HepG2 (cell line): Measurements from ENCODE around the gene ZNF747. TPM values are rescaled to one million over a fixed set of nuclear protein-coding genes. Genes with fewer than 3 reads are reported as not detected.

Source experiments
- E2F2 ChIP-seq: sonication (generic); formaldehyde crosslinking; IDR thresholded peaks from 2 replicates; pipeline ENCODE4 v1.4.0; 2020; ENCODE audit warnings: missing genetic modification reagents, borderline replicate concordance
- HINFP ChIP-seq: sonication (generic); formaldehyde crosslinking; IDR thresholded peaks from 2 replicates; pipeline ENCODE4 v1.4.0; 2020; ENCODE audit warnings: low read depth, mild to moderate bottlenecking, missing genetic modification reagents
- KLF6 ChIP-seq: IDR thresholded peaks from 2 replicates; pipeline ENCODE4 v1.8.0; 2016; ENCODE audit warnings: missing biosample characterization, missing genetic modification reagents
- MXI1 ChIP-seq: IDR thresholded peaks from 3 replicates; pipeline ENCODE4 v1.6.1; 2012; ENCODE audit warnings: low read depth, low read length, inconsistent platforms, borderline replicate concordance
- NFATC3 ChIP-seq: sonication (generic); formaldehyde crosslinking; IDR thresholded peaks from 2 replicates; pipeline ENCODE4 v1.5.1; 2020; ENCODE audit warnings: mild to moderate bottlenecking, missing genetic modification reagents
- PAXIP1 ChIP-seq: sonication (generic); formaldehyde crosslinking; conservative IDR thresholded peaks from 2 replicates; pipeline ENCODE4 v1.4.0; 2020; ENCODE audit warnings: mild to moderate bottlenecking, missing genetic modification reagents, moderate library complexity
- PRDM4 ChIP-seq: sonication (generic); formaldehyde crosslinking; IDR thresholded peaks from 2 replicates; pipeline ENCODE4 v1.9.0; 2021; ENCODE audit warnings: missing genetic modification reagents, borderline replicate concordance
- PRMT3 ChIP-seq: sonication (generic); formaldehyde crosslinking; IDR thresholded peaks from 2 replicates; pipeline ENCODE4 v1.8.1; 2022; ENCODE audit warnings: low read depth, mild to moderate bottlenecking, moderate library complexity, missing genetic modification reagents, borderline replicate concordance
- ZFYVE20 ChIP-seq: sonication (generic); formaldehyde crosslinking; IDR thresholded peaks from 2 replicates; pipeline ENCODE4 v1.8.0; 2023; ENCODE audit warnings: low read depth, mild to moderate bottlenecking, moderate library complexity, missing genetic modification reagents, borderline replicate concordance
- ZNF20 ChIP-seq: sonication (generic); formaldehyde crosslinking; IDR thresholded peaks from 2 replicates; pipeline ENCODE4 v1.4.0; 2020; ENCODE audit warnings: mild to moderate bottlenecking, moderate library complexity, missing genetic modification reagents
- ZNF205 ChIP-seq: IDR thresholded peaks from 2 replicates; pipeline ENCODE4 v1.6.1; 2018; ENCODE audit warnings: missing biosample characterization, missing genetic modification reagents
- ZNF280B ChIP-seq: sonication (generic); formaldehyde crosslinking; IDR thresholded peaks from 2 replicates; pipeline ENCODE4 v1.5.0; 2020; ENCODE audit warnings: missing genetic modification reagents, mild to moderate bottlenecking, borderline replicate concordance
- ZNF343 ChIP-seq: sonication (generic); formaldehyde crosslinking; IDR thresholded peaks from 2 replicates; pipeline ENCODE4 v1.4.0; 2020; ENCODE audit warnings: mild to moderate bottlenecking, missing genetic modification reagents
- ZNF644 ChIP-seq: IDR thresholded peaks from 2 replicates; pipeline ENCODE4 v1.6.1; 2016; ENCODE audit warnings: low read depth
- ZNF747 ChIP-seq: sonication (generic); formaldehyde crosslinking; IDR thresholded peaks from 2 replicates; pipeline ENCODE4 v1.8.1; 2023; ENCODE audit warnings: missing genetic modification reagents, mild to moderate bottlenecking, borderline replicate concordance
- ZNF891 ChIP-seq: sonication (generic); formaldehyde crosslinking; IDR thresholded peaks from 2 replicates; pipeline ENCODE4 v1.5.0; 2020; ENCODE audit warnings: mild to moderate bottlenecking, missing genetic modification reagents
- ZSCAN20 ChIP-seq: sonication (generic); formaldehyde crosslinking; IDR thresholded peaks from 2 replicates; pipeline ENCODE4 v1.4.0; 2020; ENCODE audit warnings: missing genetic modification reagents, mild to moderate bottlenecking, borderline replicate concordance
- ZSCAN29 ChIP-seq: sonication (generic); formaldehyde crosslinking; conservative IDR thresholded peaks from 2 replicates; pipeline ENCODE4 v1.4.0; 2020; ENCODE audit warnings: mild to moderate bottlenecking, missing genetic modification reagents
- polyA plus RNA-seq, 8 experiments: library from polyadenylated mRNA; depleted of rRNA in 3 of 8; stranded (reverse) in 7 of 8; unstranded in 1 of 8; fragments of >200 nt; fragmentation: Illumina TruSeq in 4 of 8; extraction: Trizol in 4 of 8; gene quantifications; 2 replicates each; pipeline versions ENCODE4 v1.2.1 to v1.2.3, GENCODE V29; 2011 to 2016; ENCODE audit warnings: low read depth in 4 of 8, missing spikeins in 1 of 8, mixed read lengths in 1 of 8; ENCODE audit not compliant: insufficient read depth in 1 of 8
- total RNA-seq, 5 experiments: library from RNA; depleted of rRNA; stranded (reverse); fragments of >200 nt; fragmentation: Illumina TruSeq; extraction: Trizol; gene quantifications; 2 replicates each; pipeline ENCODE4 v1.2.3, GENCODE V29; 2016; ENCODE audit warnings: low read depth in 1 of 5

The ZNF747 gene
- total and polyA plus RNA-seq, 2 of the 13 experiments (the other 11 are each of a cell fraction or from before 2014, with no cell fraction given) = 7.2 to 10.2 TPM

- TF ChIP-seq PAXIP1 (peak; percentile 28), ZNF644 (CRISPR knock-in tag) (no peak), ZNF747 (CRISPR knock-in tag) (0 out of 2 replicates have a peak, but pooled peaks have one; percentile 10), ZFYVE20 (0 out of 2 replicates have a peak, but pooled peaks have one; percentile 35), NFATC3 (no peak), ZNF205 (CRISPR knock-in tag) (0 out of 2 replicates have a peak, but pooled peaks have one; percentile 22), ZSCAN20 (CRISPR knock-in tag) (0 out of 2 replicates have a peak, but pooled peaks have one; percentile 22), PRMT3 (CRISPR knock-in tag) (no peak), HINFP (no peak), E2F2 (no peak), PRDM4 (CRISPR knock-in tag) (no peak), ZSCAN29 (CRISPR knock-in tag) (no peak), ZNF343 (CRISPR knock-in tag) (no peak), ZNF280B (CRISPR knock-in tag) (no peak), ZNF891 (CRISPR knock-in tag) (peak; percentile 59; the same call in 1 of the 2 replicates), ZNF20 (CRISPR knock-in tag) (0 out of 2 replicates have a peak, but pooled peaks have one; percentile 34), KLF6 (0 out of 2 replicates have a peak, but pooled peaks have one; percentile 22), MXI1 (peak; percentile 36; the same call in 2 of the 3 replicates)
These were observed 8.4 kb downstream of the ZNF747 start, which contains the start of gene ZNF768 (continued) for GRCh38 chr16:30526137-30526822.
